ENCODE measurements around the gene CCDC57.

CCDC57 gene

DNA sequence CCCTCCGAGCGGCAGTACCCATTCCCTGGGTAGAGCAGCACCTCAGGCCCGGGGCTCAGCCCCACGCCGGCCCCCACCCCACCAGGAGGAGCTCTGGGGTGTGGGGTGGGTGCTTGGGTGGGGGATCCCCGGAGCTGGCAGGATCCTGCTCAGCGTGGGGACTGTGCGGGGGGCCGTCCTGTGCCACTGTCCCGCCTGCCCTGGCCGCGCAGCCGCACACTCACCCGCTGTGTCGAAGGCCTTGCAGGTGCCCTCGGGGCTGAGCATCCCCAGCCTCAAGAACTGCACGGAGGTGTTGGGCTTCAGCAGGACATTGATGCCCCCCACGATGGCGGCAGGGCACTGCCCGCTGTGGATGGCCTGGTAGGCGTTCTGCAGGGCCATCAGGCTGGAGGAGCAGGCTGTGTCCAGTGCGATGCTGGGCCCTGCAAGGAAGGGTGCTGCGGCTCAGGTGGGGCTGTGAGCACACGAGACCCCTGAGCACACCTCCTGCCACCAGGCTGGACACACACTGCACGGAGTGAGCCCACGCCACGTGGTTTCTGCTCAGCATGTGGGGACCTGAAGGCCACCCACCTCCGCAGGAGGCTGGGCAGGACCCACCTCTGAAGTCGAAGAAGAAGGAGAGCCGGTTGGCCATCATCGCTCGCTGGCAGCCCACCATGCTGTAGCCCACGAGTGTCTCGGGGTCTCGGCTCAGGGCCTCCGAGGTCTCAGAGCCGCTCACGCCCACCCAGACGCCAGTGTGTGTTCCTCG, 119.5 kb downstream of the CCDC57 start:
- no peak overlapping the region for H3K4me3 ChIP-seq (ENCODE audit: low read length)
- no peak for DNase-seq (ENCODE audit: low read depth)
- TF ChIP-seq, protein P1, sequence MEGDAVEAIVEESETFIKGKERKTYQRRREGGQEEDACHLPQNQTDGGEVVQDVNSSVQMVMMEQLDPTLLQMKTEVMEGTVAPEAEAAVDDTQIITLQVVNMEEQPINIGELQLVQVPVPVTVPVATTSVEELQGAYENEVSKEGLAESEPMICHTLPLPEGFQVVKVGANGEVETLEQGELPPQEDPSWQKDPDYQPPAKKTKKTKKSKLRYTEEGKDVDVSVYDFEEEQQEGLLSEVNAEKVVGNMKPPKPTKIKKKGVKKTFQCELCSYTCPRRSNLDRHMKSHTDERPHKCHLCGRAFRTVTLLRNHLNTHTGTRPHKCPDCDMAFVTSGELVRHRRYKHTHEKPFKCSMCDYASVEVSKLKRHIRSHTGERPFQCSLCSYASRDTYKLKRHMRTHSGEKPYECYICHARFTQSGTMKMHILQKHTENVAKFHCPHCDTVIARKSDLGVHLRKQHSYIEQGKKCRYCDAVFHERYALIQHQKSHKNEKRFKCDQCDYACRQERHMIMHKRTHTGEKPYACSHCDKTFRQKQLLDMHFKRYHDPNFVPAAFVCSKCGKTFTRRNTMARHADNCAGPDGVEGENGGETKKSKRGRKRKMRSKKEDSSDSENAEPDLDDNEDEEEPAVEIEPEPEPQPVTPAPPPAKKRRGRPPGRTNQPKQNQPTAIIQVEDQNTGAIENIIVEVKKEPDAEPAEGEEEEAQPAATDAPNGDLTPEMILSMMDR (conservative IDR thresholded peaks at IDR 0.05; ENCODE audit: low read length), result no peak

DNA sequence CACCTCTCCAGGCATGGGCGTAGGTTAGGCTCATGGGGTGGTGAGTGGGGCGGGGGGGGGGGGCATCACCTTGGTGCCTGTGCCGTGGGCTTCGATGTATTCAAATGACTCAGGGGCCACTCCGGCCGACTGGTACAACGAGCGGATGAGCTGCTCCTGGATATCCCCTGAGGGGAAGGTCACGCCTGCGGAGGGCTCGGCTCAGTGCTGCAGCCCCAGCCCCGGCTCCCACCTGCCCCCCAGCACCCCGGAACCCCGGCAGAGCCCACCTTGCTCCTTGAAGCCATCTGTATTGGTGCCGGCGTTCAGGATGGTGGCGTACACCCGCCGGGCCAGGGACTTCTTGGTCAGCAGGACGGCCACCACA, 120.0 kb downstream of the CCDC57 start:
- no peak overlapping the region for H3K4me3 ChIP-seq (ENCODE audit: low read length)
- TF ChIP-seq, protein P1 (conservative IDR thresholded peaks at IDR 0.05; ENCODE audit: low read length), result no peak
- no peak for DNase-seq (ENCODE audit: low read depth)

- no peak overlapping the region for H3K4me3 ChIP-seq (ENCODE audit: low read length)
- no peak for DNase-seq (ENCODE audit: low read depth)
- TF ChIP-seq, protein P1 (conservative IDR thresholded peaks at IDR 0.05; ENCODE audit: low read length), result no peak
Observed at GRCh38 chr17:82092094-82092586, 120.5 kb downstream of the CCDC57 start.

GRCh38 chr17:82091264-82092066, 121.2 kb downstream of the CCDC57 start:
- TF ChIP-seq, protein P1 (conservative IDR thresholded peaks at IDR 0.05; ENCODE audit: low read length), result no peak
- no peak overlapping the region for H3K4me3 ChIP-seq (ENCODE audit: low read length)
- DNase-seq (ENCODE audit: low read depth), result no peak

GRCh38 chr17:82090549-82091263, 121.9 kb downstream of the CCDC57 start:
- TF ChIP-seq, protein P1 (conservative IDR thresholded peaks at IDR 0.05; ENCODE audit: low read length), result no peak
- no peak overlapping the region for H3K4me3 ChIP-seq (ENCODE audit: low read length)
- DNase-seq (ENCODE audit: low read depth), result no peak

DNA sequence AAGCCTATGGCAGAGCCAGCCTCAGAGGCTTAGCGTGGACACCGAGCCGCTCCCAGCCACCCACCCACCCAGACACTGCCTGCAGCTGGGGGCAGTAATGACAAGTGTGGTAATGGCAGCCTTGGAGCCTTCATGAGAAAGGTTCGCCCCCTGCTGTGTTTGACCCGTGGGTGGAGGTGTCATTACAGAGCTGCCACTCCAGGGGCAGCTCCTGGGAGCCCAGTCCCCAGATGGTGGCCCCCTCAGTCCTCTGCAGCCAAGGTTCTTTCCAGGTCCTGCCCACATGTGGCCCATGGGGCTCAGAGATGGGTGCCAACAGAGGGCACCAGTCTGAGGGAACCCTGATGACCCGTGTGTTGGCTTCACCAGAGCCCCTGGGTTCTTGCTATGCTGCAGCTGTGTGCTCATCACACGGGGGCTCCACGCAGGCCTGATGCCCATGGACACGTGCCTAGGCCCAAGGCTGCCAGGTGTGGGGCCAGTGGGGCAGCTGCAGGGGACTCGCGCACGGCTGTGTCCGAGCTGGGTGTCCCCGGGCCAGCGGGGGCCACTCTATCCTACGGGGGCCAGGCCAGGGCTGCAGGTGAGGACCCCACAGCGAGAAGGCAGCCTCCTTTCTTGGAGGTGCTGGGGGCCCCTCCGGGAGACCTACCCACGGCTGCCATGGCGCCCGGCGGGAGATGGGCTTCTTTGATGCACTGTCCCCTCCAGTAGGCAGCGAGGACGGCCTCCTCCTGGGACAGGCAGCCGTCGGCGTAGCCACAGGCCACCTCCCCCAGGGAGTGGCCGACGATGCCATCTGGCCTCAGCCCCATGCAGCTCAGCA, 122.7 kb downstream of the CCDC57 start:
- no peak overlapping the region for H3K4me3 ChIP-seq (ENCODE audit: low read length)
- no peak for DNase-seq (ENCODE audit: low read depth)
- TF ChIP-seq, protein P1 (conservative IDR thresholded peaks at IDR 0.05; ENCODE audit: low read length), result no peak
